HG02870 (cell line): ENCODE measurements around the gene MDK.

Experiments used
- ATAC-seq: cut with Tn5 transposase; IDR thresholded peaks from one replicate; pipeline ENCODE4 v1.9.1; 2021; ENCODE audit warnings: mild to moderate bottlenecking, moderate library complexity; ENCODE audit not compliant: unreplicated experiment

Gene MDK

GRCh38 chr11:46381048-46381818, at the start of gene MDK:
Gene MDK (plus strand): TSS chr11:46381669. CDS start chr11:46382058, 389 bp downstream.
- ATAC-seq = no peak

- no peak for ATAC-seq
Measured at GRCh38 chr11:46332093-46332567, 49.3 kb upstream of the MDK start.

GRCh38 chr11:46332568-46333393, 48.7 kb upstream of the MDK start:
- ATAC-seq = no peak

- ATAC-seq = no peak
Measured at GRCh38 chr11:46333394-46333947, 48.0 kb upstream of the MDK start.

- ATAC-seq = no peak
Measured at GRCh38 chr11:46334211-46334610, 47.3 kb upstream of the MDK start.

GRCh38 chr11:46335271-46335670, 46.2 kb upstream of the MDK start:
- ATAC-seq = no peak

- no peak for ATAC-seq
Measured at GRCh38 chr11:46335890-46336562, 45.4 kb upstream of the MDK start.

- ATAC-seq = no peak
Measured at GRCh38 chr11:46336563-46337180, 44.8 kb upstream of the MDK start.

GRCh38 chr11:46337626-46338345, 43.7 kb upstream of the MDK start:
- ATAC-seq = no peak

- no peak for ATAC-seq
Measured at GRCh38 chr11:46338636-46338987, 42.9 kb upstream of the MDK start.

GRCh38 chr11:46338988-46339666, 42.3 kb upstream of the MDK start:
- no peak for ATAC-seq

GRCh38 chr11:46339816-46340215, 41.7 kb upstream of the MDK start:
- no peak for ATAC-seq

- no peak for ATAC-seq
Measured at GRCh38 chr11:46341454-46341853, 40.0 kb upstream of the MDK start.

- ATAC-seq = no peak
Measured at GRCh38 chr11:46342239-46342638, 39.2 kb upstream of the MDK start.

GRCh38 chr11:46343520-46343919, 37.9 kb upstream of the MDK start:
- no peak for ATAC-seq

GRCh38 chr11:46345131-46345597, 36.3 kb upstream of the MDK start:
- peak; percentile 24 for ATAC-seq

GRCh38 chr11:46345881-46346484, 35.5 kb upstream of the MDK start:
- no peak for ATAC-seq

GRCh38 chr11:46346886-46347636, 34.4 kb upstream of the MDK start, which contains the start of gene DGKZ:
Gene DGKZ (plus strand): TSS chr11:46347463. CDS start chr11:46347660, 197 bp downstream.
- peak; percentile 45 for ATAC-seq
